Stimulated activated naive CD4-positive, alpha-beta T cell treated with Interleukin-2 at 50 U/mL for 16 hours (primary cell): Measurements from ENCODE around the gene EIF4B.

ENCODE experiments used
- DNase-seq: peaks from one replicate; lab custom pipeline; 2025; lab: John Stamatoyannopoulos, UW

EIF4B gene

DNA sequence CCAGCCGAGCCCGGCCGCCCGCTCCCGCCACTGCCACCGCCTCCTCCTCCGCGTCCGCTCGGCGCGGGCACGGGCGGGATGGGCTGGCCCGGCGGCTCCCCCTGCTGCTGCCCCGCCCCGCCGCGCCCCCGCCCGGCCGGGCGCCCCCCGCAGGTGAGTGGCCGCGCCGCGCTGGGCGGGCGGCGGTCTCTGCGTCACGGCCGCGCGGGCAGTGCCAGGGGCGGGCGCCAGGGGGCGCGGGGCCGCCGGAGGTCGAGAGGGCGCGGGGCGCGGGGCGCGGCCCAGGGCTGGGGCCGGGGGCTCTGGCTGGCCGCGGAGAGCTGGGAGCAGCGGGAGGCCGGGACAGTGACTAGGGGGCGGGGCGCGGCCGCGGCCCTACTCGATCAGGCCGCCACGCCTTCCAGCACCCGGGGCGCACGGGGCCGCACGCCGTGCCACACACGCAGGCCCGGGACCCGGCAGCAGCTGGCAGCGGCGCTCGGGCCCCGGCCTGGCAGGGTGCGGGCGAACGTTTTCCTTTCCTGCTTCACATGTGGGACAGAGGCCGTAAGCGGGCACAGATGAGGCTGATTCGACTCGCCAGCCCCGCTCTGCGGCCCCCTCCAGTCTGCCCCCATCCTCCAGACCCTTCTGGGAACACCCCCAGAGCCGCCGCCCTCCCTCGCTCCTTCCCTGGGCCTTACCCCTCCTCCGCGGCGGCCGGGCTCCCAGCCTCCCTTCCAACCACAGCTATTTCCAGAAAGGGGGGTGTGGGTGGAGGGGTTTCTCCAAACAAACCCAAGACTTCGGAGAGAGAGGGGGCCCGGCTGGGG, 41.2 kb downstream of the EIF4B start:
- peak; percentile 55 for DNase-seq

DNA sequence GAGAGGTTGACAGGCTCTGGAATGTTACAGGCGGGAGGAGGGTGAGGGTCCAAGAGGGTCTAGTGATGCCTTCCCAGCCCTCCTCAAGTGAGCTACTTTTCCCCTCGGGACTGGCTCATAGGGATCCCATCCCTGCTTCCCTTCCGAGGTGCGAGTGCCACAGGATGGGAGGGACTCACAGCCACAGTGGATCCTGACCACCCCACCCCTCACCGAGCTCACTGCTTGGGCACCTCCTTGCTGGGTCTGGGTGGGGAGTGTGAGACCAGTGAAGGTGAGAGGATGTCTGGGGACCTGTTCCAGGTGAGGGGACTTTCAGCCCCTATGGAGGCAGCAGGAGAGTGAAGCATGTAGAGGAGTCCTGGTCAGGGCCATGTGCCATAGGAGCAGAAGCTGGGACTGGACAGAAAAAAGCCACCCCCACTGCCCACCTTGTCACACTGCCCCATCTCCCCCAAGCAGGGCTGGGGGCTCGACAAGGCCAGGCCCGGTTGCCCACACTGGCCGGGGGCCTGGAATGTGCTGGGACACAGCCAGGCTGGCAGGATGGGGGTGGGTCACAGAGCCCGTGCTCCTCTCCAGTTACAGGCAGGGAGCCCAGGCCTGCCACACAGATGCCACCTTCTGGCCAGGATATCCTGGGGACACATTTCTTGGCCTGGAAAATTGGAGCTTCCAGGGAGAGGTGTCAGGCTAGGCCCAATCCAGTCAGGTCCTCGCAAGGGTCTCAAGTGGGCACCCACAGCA, 42.0 kb downstream of the EIF4B start:
- DNase-seq = no peak

DNA sequence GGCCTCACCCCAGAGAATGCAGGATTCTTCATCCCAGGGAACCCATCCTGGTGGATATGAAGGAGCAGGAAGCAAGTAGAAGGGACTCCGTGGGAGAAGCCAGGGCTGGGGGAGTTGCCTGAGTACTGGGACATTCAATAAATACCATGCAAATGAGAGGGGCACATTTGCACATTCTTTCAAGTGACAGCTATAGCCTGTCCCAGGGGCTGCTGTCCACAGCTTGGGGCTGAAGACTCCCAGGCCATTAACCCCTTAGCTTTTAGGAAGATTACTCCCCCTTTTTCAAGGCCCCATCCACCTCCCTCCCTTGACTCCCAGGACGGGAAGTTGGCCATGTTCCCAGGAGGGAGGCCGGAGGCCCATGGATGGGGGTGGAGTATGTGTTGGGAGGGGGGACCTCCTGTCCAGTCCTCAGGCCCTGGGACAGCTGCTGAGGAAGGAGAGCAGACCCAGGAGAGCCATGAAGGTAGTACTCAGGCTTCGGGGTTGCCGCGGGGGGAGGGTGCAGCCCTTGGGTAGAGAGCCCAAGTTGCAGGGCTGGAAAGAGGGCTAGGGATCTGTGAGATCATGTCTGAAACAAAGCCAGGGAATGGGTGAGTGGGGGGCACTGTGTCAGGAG, 42.6 kb downstream of the EIF4B start:
- no peak for DNase-seq

DNA sequence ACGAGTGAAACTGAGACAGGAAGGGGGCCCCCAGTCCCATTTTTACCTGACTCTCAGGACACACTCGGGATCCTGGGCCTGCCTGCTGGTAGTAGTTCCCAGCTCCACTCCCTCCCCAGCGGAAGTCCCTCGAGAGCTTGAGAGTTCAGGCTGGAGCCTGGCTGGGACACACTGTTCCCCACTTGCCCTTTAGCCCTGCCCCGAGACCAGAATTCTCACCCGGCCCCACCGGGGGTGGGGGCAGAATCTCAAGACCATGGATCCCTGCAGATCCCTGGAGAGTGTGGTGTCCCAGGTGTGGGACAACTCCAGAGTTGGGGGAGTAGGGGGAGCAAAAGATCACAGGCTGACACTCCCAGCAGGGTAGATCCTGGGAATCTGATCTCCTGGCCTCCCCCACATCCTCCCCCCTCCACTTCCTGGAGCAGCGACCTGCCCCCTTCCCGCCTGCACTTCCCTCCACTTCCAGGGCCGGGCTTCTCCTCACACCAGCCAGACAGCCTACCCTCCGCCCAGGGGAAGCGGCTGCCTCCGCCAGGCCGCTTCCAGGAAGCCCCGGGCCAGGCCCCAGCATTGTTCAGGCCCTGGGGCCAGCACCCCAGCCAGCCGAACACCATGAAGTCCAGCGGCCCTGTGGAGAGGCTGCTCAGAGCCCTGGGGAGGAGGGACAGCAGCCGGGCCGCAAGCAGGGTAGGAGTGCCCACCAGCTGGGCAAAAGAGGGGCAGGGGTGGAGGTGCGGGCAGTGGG, 43.5 kb downstream of the EIF4B start, which contains the start of gene TNS2:
Gene TNS2, plus strand, starts transcription at position 495 of the 748 bp plus-strand sequence. Its CDS starts 121 bp downstream, at position 616.
- no peak for DNase-seq

DNA sequence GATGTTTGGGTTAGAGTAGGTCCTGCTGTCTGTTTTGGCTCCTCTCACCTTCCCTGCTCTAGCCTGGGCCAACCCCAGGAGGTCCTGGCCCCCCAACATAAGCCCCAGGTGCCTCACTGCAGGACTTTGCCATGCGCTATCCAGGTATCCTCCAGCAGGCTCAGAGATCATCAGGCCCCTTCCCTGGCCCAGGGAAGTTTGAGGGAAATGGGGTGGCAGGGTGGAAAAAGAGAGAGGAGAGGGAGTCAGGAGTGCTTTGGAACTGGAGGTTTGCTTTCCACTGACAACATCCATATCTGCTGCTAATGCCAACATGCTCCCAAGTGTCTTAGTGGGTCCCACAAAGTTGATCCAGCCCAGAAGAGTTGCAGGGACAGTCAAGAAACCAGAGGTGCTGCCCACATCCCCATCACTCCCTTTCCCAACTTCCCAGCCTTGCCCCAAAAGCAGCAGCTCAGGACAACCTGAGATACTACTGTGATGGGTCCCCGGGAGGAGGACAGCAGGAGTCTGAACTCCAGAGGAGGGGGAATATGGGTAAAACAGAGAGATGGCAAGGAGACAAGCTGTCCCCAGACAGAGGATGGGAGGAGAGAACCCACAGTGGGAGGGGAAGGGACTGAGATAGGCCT, 44.3 kb downstream of the EIF4B start:
- no peak for DNase-seq

DNA sequence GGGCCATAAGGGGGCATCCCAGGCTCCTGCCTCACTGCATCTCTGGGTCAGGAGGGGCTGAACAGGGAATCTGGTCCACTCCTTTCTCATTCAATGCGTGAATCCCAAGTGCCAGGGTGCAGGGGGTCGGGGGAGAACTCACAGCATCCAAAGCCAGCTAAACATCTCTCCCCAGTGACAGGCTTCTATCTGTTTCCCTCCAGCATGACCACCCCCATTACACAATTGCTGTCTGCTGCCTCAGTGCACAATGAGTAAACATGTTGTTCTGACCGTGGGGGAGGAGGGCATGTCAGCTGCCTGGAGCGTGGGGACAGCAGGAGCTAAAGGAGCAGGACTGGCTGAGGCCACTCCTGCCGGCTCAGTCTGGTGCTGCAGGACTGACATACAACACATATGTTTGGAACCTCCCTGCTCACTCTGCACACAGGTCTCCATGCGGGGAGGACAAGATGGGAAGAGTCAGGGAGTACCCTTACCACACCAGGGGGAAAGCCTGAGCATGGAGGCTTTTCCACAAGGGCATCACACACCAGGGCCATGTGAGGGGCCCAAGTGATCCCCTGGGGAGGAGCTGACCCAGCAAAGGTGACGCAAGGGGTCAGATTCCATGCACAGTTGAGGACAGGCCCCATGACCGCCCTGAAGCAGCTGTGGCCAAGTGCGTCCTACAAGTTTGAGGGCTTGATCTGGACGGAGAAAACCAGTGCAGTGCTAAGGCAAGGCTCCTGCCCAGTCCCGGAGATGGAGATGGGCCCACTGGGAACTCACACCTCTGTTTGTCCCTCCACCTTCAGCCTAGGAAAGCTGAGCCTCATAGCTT, 45.0 kb downstream of the EIF4B start:
- DNase-seq = no peak

DNA sequence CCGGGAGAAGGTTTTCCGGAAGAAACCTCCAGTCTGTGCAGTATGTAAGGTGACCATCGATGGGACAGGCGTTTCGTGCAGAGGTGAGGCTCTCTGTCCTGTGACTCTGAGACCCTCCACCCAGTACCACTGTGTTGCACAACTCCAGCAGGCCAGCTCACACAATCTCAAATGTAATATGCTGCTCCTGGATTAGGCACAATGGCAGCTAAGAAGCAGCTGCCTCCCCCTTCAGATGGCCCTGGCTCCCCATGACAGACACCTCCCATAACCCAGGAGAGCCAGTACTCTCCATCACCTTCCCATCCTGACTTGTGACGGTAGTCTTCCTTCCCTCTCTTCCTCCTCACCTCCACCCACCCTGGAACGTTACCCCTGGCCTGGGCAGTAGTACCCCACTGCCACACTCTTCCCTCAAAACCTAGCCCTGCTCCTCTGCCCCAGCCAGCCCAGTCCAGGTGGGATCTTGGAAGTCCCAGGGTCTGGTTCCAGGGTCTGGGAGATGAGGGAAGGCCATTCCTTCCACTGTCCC, 45.7 kb downstream of the EIF4B start:
- no peak for DNase-seq

DNA sequence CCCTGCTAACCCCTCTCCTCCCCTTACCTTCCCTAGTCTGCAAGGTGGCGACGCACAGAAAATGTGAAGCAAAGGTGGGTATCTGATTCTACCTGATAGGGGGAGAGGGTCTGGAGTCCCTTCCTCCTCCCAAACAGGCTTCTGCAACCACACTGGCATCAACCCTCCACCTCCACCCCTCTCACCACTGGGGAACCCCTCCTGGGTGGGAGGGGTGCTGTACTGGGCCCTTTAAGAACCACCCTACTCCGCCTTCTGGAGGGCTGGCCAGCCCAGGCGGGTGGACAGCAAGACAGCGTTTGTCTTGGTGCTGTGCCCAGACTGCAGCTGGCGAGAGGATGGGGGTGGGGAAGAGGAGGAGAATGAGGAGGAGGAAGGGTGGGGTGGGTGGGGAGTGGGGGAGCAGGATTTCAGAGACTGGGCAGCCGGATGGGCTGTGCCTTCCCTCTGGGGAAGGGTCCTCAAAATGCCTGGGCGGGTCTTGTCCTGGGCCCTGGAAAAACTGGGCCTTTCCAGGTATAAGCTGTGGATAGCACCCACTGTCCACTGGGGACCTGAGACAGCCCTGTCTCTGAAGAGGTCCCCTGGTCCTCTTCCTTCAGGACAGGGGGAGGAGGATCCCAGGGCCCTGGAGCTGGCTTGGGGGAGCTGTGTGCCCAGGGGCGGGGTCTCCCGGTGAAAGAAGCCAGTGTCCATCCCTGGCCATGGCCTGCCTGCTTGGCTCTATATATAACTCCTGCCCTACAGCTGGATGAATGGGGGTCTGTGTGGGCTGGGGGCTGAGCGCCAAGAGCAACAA, 46.4 kb downstream of the EIF4B start:
- DNase-seq = no peak

DNA sequence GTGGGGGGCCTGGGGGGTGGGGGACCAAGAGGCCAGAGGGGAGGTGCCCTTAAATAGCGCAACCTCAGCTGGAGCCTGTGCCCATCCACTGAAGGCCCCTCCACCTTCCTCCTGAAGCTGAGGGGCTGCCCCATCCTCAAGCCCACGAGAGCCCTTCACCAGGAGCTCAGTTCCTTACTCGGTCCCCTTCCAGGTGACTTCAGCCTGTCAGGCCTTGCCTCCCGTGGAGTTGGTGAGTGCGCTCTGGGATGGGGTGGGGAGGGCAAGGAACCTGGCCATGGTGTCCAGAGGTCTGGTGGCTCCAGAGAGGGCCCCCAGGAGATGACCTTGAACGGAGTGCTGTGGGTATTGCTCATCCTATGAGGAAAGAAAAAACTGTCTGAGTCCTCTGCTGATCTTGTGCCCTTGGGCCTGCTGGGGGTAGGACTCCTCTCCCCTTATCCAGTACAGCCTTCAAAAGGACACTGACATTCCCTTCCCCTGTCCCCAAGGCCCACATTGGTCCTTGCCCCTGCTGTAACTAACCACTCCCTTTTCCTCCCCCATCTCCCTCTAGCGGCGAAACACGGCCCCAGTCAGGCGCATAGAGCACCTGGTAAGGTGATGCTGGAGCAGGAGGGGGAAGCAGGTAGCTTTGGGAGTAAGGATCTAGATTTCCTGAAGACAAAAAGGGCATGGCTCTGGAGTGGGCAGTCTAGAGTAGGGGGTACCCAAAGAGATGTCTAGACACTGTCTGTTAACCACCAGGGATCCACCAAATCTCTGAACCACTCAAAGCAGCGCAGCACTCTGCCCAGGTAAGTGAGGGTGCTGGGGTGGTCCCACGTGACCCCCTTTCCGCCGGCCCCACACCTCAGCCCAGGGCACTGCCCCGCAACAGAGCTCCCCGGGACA, 47.2 kb downstream of the EIF4B start:
- peak; percentile 43 for DNase-seq

DNA sequence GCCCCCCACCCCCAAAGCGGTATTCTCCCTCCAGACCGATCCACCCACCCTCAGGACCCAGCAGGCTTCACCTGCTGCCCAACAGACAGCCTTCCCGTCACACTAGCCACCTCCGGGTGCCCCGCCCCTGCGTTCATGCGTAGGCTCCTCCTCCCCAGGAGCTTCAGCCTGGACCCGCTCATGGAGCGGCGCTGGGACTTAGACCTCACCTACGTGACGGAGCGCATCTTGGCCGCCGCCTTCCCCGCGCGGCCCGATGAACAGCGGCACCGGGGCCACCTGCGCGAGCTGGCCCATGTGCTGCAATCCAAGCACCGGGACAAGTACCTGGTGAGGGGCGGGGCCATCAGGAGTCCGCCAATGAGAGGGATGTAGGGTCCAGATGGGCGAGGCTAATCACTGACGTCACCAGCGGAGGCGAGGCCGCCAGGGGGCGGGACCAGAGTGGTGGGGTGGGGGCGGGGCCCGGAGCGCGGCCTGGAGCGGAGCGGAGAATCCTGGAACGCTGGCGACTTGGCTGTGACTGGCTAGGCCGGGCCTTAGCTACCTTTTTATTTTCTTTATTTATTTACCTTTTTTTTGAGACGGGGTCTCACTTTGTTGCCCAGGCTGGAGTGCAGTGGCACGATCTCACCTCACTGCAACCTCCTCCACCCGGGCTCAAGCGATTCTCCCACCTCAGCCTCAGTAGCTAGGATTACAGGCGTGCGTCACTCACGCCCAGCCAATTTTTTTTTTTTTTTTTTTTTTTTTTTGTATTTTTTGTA, 48.0 kb downstream of the EIF4B start:
- DNase-seq = peak; percentile 92

DNA sequence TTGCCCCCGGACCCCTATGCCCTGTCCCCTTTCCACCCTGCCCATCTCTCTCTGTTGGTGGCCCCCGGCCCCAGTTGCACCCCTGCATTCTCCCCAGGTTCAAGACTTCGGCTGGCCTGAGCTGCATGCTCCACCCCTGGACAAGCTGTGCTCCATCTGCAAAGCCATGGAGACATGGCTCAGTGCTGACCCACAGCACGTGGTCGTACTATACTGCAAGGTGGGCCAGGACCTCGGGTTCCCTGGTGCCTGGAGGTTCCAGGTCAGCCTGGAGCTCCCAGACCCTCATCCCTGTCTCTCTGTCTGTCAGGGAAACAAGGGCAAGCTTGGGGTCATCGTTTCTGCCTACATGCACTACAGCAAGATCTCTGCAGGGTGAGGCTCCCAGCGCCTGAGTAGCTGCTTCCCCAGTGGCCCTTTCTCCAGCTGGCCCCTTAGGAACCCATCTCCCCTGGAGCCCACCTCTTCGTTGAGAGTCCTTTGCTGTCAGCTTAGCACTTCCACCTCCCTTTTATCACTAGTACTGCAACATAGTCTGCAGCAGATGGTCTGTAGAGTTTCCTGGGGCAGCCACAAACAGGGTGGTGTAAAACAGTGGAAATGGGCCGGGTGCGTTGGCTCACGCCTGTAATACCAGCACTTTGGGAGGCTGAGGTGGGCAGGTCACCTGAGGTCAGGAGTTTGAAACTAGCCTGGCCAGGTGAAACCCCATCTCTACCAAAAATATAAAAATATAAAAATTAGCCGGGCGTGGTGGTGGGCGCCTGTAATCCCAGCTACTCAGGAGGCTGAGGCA, 49.4 kb downstream of the EIF4B start:
- no peak for DNase-seq

DNA sequence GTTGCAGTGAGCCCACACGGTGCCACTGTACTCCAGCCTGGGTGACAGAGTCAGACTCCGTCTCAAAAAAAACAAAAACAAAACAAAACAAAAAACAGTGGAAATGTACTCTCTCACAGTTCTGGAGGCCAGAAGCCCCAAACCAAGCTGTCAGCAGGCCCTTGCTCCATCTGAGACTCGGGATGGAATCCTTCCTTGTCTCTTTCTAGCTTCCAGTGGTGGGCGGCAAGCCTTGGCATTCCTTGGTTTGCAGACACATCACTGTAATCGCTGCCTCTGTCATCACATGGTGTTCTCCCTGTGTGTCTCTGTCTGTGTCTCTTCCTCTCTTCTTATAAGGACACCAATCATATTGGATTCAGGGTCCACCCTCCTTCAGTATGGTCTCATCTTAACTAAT, 50.0 kb downstream of the EIF4B start:
- DNase-seq = no peak

DNA sequence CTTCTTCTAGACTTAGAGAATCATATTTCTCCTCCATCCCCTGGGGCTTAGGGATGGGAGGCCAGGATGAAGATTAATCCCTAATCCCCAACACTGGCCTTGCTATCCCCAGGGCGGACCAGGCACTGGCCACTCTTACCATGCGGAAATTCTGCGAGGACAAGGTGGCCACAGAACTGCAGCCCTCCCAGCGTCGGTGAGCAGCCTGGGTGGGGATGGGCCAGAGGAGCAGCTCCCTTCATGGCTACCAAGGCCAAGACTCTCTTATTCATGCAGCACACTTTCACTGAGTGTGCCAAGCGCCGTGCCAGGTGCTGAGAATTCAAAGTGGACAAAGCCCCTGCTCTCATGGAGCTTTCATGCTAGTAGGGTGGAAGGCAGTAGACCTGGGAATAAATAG, 50.6 kb downstream of the EIF4B start:
- DNase-seq = no peak

DNA sequence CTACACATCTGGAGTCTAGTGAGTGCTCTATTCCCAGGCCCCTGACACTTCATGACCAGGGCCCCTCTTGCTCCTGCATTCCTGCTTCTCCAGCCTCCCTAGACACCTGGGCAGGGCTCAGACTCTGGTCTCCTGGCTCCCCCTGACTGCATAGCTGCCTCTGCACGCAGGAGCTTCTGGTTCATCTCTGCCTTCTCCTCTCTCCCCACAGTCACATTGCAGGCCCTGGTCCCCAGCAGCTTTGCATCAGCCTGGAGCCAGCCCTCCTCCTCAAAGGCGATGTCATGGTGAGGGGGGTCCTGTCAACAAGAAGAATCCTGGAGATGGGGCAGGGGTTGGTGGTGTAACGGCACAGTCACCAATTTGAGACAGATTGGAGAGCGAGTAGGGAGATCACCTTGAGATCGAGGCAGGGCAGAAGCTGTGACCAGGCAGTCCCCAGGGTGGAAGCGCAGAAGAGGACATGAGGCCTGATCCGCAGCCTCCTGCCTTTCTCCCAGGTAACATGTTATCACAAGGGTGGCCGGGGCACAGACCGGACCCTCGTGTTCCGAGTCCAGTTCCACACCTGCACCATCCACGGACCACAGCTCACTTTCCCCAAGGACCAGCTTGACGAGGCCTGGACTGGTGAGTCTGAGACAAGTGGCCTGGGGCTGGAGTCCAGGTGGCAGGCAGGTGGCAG, 51.7 kb downstream of the EIF4B start:
- no peak for DNase-seq

DNA sequence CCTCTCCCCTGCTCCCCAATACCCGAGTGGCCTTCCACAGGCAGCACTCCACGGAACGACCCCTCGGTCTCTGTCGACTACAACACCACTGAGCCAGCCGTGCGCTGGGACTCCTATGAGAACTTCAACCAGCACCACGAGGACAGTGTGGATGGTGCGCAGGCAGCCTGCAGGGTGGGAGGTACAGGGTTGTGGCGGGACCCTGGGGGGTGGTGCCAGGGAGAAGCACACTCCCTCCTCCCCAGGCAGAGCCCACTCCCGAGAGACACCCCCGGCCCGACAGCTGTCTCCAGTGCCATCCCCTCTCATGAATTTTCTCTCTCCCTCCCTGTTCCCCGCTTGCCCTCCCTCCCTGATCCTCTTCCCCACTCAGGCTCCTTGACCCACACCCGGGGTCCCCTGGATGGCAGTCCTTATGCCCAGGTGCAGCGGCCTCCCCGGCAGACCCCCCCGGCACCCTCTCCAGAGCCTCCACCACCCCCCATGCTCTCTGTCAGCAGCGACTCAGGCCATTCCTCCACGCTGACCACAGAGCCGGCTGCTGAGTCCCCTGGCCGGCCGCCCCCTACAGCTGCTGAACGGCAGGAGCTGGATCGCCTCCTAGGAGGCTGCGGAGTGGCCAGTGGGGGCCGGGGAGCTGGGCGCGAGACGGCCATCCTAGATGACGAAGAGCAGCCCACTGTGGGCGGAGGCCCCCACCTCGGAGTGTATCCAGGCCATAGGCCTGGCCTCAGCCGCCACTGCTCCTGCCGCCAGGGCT, 52.6 kb downstream of the EIF4B start:
- no peak for DNase-seq
